Lower lobe of right lung (tissue), 2 donors: Measurements from ENCODE around the gene SH2D3A. TPM values are rescaled to one million over a fixed set of nuclear protein-coding genes. Genes with fewer than 3 reads are reported as not detected.

Source experiments
- ATAC-seq, 2 donors: fragments of 200-7000 bp; cut with Tn5 transposase; one replicate each; pipeline ENCODE4 v1.9.1; 2020 to 2022; ENCODE audit warnings: mild to moderate bottlenecking in 2 of 2, moderate library complexity in 2 of 2
- DNase-seq: peaks from one replicate; pipeline ENCODE4 v3.0.0-alpha.2; 2020
- H3K27ac ChIP-seq: fragments of 200-600 bp; one replicate; pipeline ENCODE4 v1.8.0; 2022
- H3K27me3 ChIP-seq: fragments of 200-600 bp; one replicate; pipeline ENCODE4 v1.8.0; 2022; ENCODE audit warnings: low read depth
- H3K36me3 ChIP-seq: fragments of 200-600 bp; one replicate; pipeline ENCODE4 v1.8.0; 2022; ENCODE audit warnings: mild to moderate bottlenecking
- H3K4me1 ChIP-seq: fragments of 200-600 bp; one replicate; pipeline ENCODE4 v1.8.0; 2022
- H3K4me3 ChIP-seq: fragments of 200-600 bp; one replicate; pipeline ENCODE4 v1.8.0; 2022; ENCODE audit warnings: mild to moderate bottlenecking
- H3K9me3 ChIP-seq: fragments of 200-600 bp; one replicate; pipeline ENCODE4 v1.8.0; 2022
- CTCF ChIP-seq: fragments of 200-600 bp; IDR thresholded peaks from one replicate; pipeline ENCODE4 v1.8.0; 2022; ENCODE audit warnings: antibody characterized with exemption, mild to moderate bottlenecking
- intact Hi-C: fragments of 100-400 bp; cut with DNase I; formaldehyde crosslinking; loops from one replicate; pipeline ENCODE4 v1.11.0; 2022
- total RNA-seq: library from RNA; stranded (reverse); fragmentation: NEBNext Ultra II Directional; extraction: Animal tissue kit (Norgen Biotek cat#: 25700); gene quantifications from one replicate; pipeline ENCODE4 v1.2.1, GENCODE V29; 2021
- donor health status: DM: no; HTN: yes; CAD: no; lungs with severe emphysema.

The SH2D3A gene
- total RNA-seq, 1 donor from 2014 or later: 21.2 TPM

- DNase-seq (no peak), ATAC-seq (no peak)
- Histone ChIP-seq H3K4me1 (peaks cover 30% of the 10 kb centered on the region), H3K9me3 (no peaks in the 10 kb centered on the region), H3K4me3 (peak overlapping the region; percentile 27), H3K27me3 (no peaks in the 10 kb centered on the region), H3K36me3 (peaks cover 24% of the 10 kb centered on the region), H3K27ac (no peak overlapping the region)
- no peak for TF ChIP-seq CTCF
- intact Hi-C loops: no loop called here
Measured at GRCh38 chr19:6718111-6718740, 49.0 kb downstream of the SH2D3A start.

GRCh38 chr19:6717441-6717971 lies 49.7 kb downstream of the SH2D3A start:
- Histone ChIP-seq H3K36me3 (peaks cover 24% of the 10 kb centered on the region), H3K4me1 (peaks cover 23% of the 10 kb centered on the region), H3K4me3 (no peak overlapping the region), H3K9me3 (no peaks in the 10 kb centered on the region), H3K27ac (no peak overlapping the region), H3K27me3 (no peaks in the 10 kb centered on the region)
- intact Hi-C loops: no loop called here
- ATAC-seq: no peak
- DNase-seq: no peak
- TF ChIP-seq CTCF: no peak

- no peak overlapping the region for H3K4me3 ChIP-seq
- intact Hi-C loops: no loop called here
- ATAC-seq (no peak), DNase-seq (no peak)
- H3K9me3 ChIP-seq: no peaks in the 10 kb centered on the region
- H3K4me1 ChIP-seq: peaks cover 18% of the 10 kb centered on the region
- no peaks in the 10 kb centered on the region for H3K27me3 ChIP-seq
- TF ChIP-seq CTCF: no peak
- peaks cover 28% of the 10 kb centered on the region for H3K36me3 ChIP-seq
- H3K27ac ChIP-seq: no peak overlapping the region
Measured at GRCh38 chr19:6717036-6717435, 50.2 kb downstream of the SH2D3A start.

GRCh38 chr19:6716610-6716970 lies 50.6 kb downstream of the SH2D3A start:
- H3K4me3 ChIP-seq: no peak overlapping the region
- H3K9me3 ChIP-seq: no peaks in the 10 kb centered on the region
- H3K27me3 ChIP-seq: no peaks in the 10 kb centered on the region
- H3K27ac ChIP-seq: no peak overlapping the region
- ATAC-seq: no peak
- peaks cover 32% of the 10 kb centered on the region for H3K36me3 ChIP-seq
- intact Hi-C loops: no loop called here
- TF ChIP-seq CTCF: no peak
- H3K4me1 ChIP-seq: peaks cover 14% of the 10 kb centered on the region
- DNase-seq: no peak

GRCh38 chr19:6714749-6715555 lies 52.3 kb downstream of the SH2D3A start:
- ATAC-seq (no peak), DNase-seq (peak; percentile 6)
- H3K4me1 ChIP-seq: no peaks in the 10 kb centered on the region
- H3K36me3 ChIP-seq: peaks cover 40% of the 10 kb centered on the region
- no peak overlapping the region for H3K27ac ChIP-seq
- no peaks in the 10 kb centered on the region for H3K27me3 ChIP-seq
- intact Hi-C loops: no loop called here
- H3K4me3 ChIP-seq: no peak overlapping the region
- TF ChIP-seq CTCF: no peak
- no peaks in the 10 kb centered on the region for H3K9me3 ChIP-seq
